Activated T-cell treated with anti-CD3 and anti-CD28 coated beads, Interleukin-2, amount 50 U/mL, for 1 hour (primary cell): ENCODE measurements around the gene GAK.
A peak's percentile ranks its signal among the peaks of the same experiment; 100 is the strongest.
"Not testable (repeated sequence)": the region's sequence is repeated elsewhere in the genome, so short reads cannot be mapped to it uniquely, and the experiment has no call there.

Experiments
- DNase-seq: peaks from one replicate; pipeline ENCODE4 v3.0.0-alpha.2; 2020

GAK gene

GRCh38 chr4:952881-953573 lies 20.9 kb upstream of the GAK start:
- DNase-seq = no peak

DNA sequence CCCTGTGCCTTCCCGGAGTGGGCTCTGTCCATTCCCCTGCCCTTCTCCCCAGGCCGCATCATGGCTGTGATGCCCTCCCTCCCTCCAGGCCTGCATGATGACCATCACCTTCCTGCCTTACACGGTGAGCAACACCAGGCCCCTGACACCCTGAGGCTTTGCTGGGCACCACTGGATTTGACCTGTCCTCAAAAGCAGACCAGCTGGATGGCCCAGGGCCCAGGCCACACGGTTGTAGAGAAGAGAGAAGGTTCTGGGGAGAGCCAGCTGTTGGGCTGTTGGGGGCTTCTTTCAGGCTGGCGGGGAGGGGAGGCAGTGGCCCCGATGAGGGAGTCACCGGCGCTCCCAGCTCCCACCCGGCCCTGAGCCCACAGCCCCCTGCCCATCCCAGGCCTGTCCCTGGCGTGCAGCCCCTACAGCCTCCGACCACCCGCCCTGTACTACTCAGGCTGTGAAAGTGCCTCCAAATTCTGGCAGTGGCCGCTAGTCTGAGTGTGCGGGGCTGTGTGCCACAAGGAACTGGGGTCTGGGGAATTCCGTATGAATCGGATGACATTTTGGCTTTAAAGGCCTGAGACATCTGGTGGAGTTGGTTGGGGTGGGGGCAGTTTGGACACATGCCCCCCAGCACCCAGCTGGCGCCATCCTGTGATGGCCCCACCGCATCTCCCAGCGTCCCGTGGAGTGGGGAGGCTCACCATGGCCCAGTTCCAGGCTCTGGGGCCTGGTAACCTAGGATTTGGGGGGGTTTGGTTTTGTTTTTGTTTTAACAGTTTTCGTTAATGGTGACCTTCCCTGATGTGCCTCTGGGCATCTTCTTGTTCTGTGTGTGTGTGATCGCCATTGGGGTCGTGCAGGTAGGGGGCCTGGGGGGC lies 19.7 kb upstream of the GAK start:
- no peak for DNase-seq

GRCh38 chr4:951186-951585 lies 19.1 kb upstream of the GAK start:
- no peak for DNase-seq

GRCh38 chr4:950136-951020 lies 18.3 kb upstream of the GAK start:
- DNase-seq = no peak

DNA sequence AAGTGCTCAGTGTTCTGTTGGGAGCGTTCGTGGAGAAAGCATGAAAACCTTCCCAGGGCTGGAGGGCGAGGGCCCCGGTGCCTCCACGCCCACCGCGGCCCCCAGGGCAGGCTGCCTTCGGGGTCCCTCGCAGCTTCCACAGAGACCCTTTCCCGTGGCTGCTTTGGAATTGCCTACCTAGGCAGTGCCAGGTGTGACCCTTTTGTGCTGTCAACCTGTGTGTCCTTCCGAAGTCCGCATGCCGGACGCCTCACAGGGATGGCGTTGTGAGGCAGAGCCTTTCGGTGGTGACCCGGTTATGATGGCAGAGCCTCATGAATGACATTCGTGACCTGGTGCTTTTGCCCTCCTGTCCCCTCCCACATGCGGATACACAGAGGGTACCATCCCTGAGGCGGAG lies 17.5 kb upstream of the GAK start:
- no peak for DNase-seq

DNA sequence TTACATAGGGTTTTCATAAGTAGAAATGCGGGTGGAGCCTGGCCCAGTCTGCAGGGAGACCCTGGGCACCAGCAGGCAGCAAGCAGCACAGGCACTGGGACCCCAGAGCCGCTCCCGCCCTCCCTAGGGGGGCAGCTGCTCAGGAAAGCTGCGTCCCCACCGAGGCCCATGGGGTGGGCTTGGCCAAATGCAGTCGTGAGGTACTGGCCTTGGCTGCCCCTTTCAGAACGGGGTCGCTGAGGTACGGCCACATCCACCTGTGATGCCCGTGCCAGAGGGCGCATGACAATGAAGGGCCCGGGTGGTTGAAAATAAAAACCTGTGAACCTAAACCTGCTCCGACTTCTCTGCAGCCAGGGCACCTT lies 16.8 kb upstream of the GAK start:
- no peak for DNase-seq

DNA sequence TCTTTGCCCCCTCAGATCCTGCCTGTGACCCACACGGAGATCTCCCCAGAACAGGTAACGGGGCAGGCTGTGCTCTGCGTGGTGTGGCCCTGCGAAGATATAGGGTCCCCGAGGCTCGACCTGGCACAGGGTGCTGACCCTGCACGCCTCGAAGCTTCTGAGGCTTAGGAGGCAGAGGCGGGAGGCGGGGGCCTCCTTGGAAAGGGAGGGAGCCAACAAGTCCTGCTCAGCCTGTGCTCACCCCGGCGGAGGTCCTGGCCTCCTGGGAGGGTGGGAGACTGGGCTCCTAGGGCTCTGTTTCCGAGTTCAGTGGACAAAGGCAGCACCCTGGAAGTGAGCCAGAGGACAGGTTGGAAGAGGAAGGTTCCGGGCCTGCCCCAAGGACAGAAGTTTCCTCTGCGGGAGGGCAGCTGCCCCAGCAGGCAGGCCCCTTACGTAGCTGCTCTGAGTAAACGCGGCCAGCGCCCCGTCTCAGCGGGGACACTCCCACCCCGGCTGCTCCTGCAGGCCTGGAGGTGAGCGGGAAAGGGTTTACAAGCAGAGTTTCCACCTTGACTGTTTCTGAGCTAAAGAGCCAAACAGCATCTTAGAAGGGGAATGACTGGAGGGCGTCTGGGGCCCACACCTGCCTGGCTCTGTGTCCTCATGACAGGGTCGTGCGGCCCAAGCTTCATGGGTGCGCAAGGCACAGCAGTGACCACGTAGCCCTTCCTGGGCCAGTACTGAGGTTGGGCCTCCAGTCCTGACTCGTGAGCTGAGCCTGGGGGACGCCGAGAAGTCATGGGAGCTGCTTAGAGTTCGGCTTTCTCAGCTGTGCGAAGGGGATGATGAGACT lies 16.2 kb upstream of the GAK start:
- DNase-seq = no peak

DNA sequence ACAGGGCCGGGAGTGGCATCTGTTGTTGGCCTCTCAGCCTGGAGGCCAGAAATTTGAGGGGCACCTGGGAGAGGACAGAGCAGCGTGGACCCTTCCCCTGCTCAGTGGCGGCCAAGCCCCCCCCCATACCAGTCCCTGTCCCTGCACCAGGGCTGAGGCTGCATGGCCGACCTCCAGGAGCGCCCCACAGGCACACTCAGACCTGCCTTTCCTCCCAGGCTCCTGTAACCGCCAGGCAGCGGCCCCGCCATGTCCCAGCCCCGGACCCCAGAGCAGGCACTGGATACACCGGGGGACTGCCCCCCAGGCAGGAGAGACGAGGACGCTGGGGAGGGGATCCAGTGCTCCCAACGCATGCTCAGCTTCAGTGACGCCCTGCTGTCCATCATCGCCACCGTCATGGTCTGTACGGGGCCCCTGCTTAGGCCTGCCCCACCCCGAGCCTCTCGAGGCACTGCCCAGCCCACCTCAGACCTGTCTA lies 15.4 kb upstream of the GAK start:
- no peak for DNase-seq

GRCh38 chr4:946517-947471 lies 14.7 kb upstream of the GAK start:
- no peak for DNase-seq

DNA sequence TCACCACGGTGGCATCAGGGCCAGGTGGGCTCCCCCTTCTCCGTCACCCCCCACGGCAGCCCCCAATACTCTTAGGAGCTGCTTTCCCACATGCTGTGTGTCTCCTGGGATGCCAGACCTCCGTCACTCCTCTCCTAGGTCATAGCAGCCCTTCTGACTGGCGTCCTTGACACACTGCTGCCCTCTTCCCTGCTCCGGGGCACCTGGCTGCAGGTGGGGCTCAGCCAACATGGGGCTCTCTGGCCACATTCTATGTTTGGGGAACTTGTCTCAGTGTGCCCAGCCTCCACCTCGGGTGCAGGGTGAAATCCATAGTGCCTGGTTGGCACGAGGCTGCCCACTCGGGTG lies 14.0 kb upstream of the GAK start:
- no peak for DNase-seq

GRCh38 chr4:945274-946102 lies 13.4 kb upstream of the GAK start:
- no peak for DNase-seq

DNA sequence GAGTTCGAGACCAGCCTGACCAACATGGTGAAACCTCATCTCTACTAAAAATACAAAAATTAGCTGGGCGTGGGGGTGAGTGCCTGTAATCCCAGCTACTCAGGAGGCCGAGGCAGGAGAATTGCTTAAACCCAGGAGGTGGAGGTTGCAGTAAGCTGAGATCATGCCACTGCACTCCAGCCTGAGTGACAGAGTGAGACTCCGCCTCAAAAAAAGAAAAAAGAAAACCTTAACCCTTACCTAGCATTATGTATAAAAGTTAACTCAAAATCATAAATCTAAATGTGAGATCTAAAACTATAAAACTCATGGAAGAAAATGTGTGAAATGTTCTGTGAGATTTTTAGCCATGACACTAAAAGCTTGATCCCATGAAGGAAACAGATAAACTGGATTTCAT lies 7.4 kb upstream of the GAK start:
- not testable (repeated sequence) for DNase-seq

DNA sequence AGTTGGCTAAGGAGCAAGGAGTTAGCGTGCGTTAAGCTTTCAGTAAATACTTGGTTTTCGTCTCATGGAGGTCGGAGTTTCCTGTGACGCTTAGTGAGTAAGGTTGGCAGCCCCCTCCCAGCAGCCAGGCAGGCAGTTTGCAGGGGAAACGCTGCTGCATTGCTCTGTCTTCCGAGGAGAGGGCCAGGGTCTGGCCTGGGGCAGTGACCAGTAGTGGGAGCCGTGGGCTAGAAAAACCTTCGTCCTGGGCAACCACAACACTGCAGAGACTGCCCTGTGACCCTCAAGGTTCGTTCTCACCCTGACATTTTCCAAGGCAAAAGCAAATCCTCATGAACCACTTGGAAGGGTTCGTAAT lies 576 bp upstream of the GAK start:
- no peak for DNase-seq

GRCh38 chr4:931194-931959 lies 739 bp downstream of the GAK start:
- DNase-seq = peak; percentile 32

GRCh38 chr4:930827-931193 lies 1.3 kb downstream of the GAK start:
- DNase-seq = no peak

DNA sequence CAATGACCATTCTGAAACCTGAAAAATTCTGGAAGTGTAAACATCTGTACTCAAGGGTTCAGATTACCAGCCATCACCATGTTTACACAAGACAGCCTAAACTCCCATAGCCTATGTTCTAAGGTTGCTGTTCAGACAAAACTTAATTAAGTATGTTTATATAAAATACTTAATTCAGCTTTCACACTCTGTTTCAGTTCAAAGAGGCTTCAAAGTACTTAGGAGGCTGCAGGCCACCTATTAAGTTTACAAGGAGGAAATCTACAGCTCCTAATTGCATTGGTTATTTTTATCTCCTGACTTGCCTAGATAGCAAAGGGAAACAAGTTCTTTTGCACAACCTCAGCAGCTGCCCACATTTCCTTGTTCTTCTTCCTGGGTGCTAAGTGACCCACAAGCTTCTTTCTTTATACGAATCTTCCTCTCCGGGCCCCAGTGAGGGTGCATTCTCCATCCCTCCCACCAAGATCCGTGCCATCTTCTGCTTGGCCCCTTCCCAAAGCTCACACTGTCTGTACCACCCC lies 2.0 kb downstream of the GAK start:
- no peak for DNase-seq

- DNase-seq = peak; percentile 10
Measured at GRCh38 chr4:929096-929765, 2.9 kb downstream of the GAK start.

DNA sequence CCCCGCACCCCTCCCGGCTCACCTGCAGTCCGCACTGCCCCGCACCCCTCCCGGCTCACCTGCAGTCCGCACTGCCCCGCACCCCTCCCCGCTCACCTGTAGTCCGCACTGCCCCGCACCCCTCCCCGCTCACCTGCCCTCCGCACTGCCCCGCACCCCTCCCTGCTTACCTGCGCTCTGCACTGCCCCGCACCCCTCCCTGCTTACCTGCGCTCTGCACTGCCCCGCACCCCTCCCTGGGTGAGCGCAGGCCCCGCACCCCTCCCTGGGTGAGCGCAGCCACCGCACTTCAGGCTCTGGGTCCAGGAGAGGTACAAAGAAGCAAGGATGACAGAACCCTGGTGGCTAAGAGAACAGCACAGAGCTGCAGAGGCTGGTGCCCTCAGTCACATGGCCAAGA lies 4.5 kb downstream of the GAK start:
- DNase-seq = not testable (repeated sequence)

DNA sequence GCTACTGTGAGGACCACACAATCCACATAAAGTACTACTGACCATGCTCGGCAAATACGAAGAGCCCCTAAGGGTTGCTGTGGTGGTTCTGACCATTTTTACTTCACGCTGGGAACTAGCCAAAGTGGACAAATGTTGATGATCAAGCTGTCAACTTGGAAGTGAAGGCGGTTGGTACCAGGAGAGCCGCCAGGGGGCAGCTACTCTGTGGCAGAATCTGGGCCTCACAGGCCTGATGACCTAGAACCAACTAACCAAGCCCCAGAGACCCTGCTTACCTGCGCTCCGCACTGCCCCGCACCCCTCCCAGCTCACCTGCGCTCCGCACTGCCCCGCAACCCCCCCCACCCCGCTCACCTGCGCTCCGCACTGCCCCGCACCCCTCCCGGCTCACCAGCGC lies 5.6 kb downstream of the GAK start:
- DNase-seq = no peak
